Large intestine (tissue), 3 donors: ENCODE results near the gene WDR13. TPM values are rescaled to one million over a fixed set of nuclear protein-coding genes. Genes with fewer than 3 reads are reported as not detected.

ENCODE experiments used
- DNase-seq, 2 donors: peaks; one replicate each; pipeline versions ENCODE4 v3.0.0 to v3.0.0-alpha.2; 2013
- H3K27ac ChIP-seq: one replicate; pipeline ENCODE4 v1.5.1; 2013; ENCODE audit warnings: low read length
- H3K27me3 ChIP-seq: 2 replicates; pipeline ENCODE4 v1.6.1; 2013; ENCODE audit warnings: low read length; ENCODE audit not compliant: control insufficient read depth, insufficient read depth
- H3K36me3 ChIP-seq: 2 replicates; pipeline ENCODE4 v1.6.1; 2013; ENCODE audit warnings: low read length; ENCODE audit not compliant: control insufficient read depth, insufficient read depth
- H3K4me1 ChIP-seq: one replicate; pipeline ENCODE4 v1.6.1; 2013; ENCODE audit warnings: low read length; ENCODE audit not compliant: control insufficient read depth, insufficient read depth
- H3K4me3 ChIP-seq: one replicate; pipeline ENCODE4 v1.5.1; 2013; ENCODE audit warnings: low read length
- H3K9me3 ChIP-seq: one replicate; pipeline ENCODE4 v1.6.1; 2013; ENCODE audit warnings: mild to moderate bottlenecking, low read depth, low read length, moderate library complexity; ENCODE audit not compliant: control insufficient read depth
- WGBS: methylation state at CpG from one replicate; pipeline ENCODE4 v1.1.5; 2013; ENCODE audit warnings: low lambda C conversion rate; ENCODE audit not compliant: insufficient coverage; 5-methylcytosine and 5-hydroxymethylcytosine counted together
- polyA plus RNA-seq: library from polyadenylated mRNA; unstranded; fragments of 120-200 nt; gene quantifications from one replicate; pipeline ENCODE4 v1.2.1, GENCODE V29; 2013

WDR13 gene
- polyA plus RNA-seq, 1 donor: 107 TPM

DNA sequence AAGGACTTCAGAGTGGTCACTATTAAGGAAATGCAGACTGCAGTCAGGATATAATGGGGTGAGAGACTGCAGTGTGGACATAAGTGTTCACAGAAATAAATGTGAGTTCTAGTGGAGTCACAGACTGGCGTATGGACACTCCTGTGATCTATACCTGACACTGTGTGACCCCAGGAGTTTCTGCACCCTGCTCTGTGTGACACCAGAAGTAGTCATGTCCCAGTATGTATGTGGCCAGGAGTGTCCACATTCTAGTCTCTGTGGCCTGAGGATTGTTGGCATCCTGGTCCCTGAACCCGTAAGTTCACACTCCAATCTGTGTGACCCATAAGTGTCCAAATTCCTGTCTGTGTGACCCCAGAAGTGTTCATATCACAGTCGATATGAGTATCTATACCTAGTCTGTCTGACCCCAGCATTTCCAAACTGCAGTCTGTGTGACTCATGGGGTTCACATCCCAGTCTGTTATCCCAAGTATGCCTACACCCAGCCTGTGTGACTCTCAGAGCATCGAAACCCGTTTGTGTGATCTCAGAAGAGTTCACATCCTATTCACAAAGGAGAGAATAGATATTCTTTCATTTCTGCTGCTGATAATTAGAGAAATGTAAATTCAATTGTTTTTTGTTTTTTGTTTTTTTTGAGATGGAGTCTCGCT, 16.3 kb downstream of the WDR13 start:
- H3K9me3 ChIP-seq: no peaks in the 10 kb centered on the region
- WGBS: no CpG with 5 or more reads among the region's 6 CpGs
- H3K27me3 ChIP-seq: peaks cover 3% of the 10 kb centered on the region
- DNase-seq: no peak
- H3K36me3 ChIP-seq: no peaks in the 10 kb centered on the region
- no peaks in the 10 kb centered on the region for H3K4me1 ChIP-seq
- H3K27ac ChIP-seq: no peak overlapping the region
- no peak overlapping the region for H3K4me3 ChIP-seq

GRCh38 chrX:48616576-48616975, 19.3 kb downstream of the WDR13 start:
- H3K4me1 ChIP-seq: no peaks in the 10 kb centered on the region
- peaks cover 3% of the 10 kb centered on the region for H3K27me3 ChIP-seq
- H3K4me3 ChIP-seq: no peak overlapping the region
- H3K9me3 ChIP-seq: no peaks in the 10 kb centered on the region
- H3K36me3 ChIP-seq: no peaks in the 10 kb centered on the region
- no peak for DNase-seq
- no peak overlapping the region for H3K27ac ChIP-seq
- no CpG with 5 or more reads among the region's 5 CpGs for WGBS

- Histone ChIP-seq H3K36me3 (no peaks in the 10 kb centered on the region), H3K27me3 (peaks cover 3% of the 10 kb centered on the region), H3K4me1 (no peaks in the 10 kb centered on the region), H3K9me3 (no peaks in the 10 kb centered on the region), H3K4me3 (no peak overlapping the region), H3K27ac (no peak overlapping the region)
- DNase-seq: no peak
- WGBS: no CpG with 5 or more reads among the region's 8 CpGs
Measured at GRCh38 chrX:48617542-48618340, 20.4 kb downstream of the WDR13 start.

DNA sequence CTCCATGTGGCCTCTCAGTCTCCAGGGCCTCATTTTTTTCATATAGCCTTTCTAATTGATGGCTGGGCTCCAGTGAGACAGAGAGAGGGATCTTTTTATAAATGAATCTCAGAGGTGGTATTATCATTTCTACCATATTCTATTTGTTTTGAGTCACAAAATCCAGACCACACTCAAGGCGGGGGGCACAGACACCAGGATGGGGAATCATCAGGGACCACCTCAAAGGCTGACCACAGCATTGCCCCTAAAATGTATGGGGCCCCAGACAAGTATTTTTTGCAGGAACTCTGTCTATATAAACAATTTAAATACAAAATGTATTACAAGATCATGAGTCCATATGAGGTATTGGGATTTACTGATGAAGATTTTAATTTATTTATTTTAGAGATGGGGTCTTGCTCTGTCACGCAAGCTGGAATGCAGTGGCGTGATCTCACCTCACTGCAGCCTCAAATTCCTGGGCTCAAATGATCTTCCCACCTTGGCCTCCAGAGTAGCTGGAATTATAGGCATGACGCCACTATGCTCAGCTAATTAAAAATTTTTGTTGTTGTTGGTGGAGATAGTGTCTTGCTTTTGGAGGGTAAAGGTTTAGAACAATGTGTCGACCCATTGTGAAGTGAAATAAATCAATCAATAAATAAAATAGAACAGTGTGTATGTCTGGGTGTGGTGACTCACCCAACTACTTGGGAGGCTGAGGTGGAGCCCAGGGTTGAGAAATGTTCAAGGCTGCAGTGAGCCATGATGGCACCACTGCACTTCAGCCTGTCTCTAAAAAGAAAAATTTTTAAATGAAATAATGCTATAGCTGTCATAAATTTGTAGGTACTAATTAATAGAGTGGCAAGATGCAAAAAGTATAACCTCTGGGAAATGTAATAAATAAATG, 29.4 kb downstream of the WDR13 start:
- H3K27ac ChIP-seq: no peak overlapping the region
- DNase-seq: no peak
- no CpG with 5 or more reads among the region's 5 CpGs for WGBS
- H3K27me3 ChIP-seq: no peaks in the 10 kb centered on the region
- peaks cover 1% of the 10 kb centered on the region for H3K4me1 ChIP-seq
- no peaks in the 10 kb centered on the region for H3K36me3 ChIP-seq
- no peak overlapping the region for H3K4me3 ChIP-seq
- H3K9me3 ChIP-seq: no peaks in the 10 kb centered on the region

DNA sequence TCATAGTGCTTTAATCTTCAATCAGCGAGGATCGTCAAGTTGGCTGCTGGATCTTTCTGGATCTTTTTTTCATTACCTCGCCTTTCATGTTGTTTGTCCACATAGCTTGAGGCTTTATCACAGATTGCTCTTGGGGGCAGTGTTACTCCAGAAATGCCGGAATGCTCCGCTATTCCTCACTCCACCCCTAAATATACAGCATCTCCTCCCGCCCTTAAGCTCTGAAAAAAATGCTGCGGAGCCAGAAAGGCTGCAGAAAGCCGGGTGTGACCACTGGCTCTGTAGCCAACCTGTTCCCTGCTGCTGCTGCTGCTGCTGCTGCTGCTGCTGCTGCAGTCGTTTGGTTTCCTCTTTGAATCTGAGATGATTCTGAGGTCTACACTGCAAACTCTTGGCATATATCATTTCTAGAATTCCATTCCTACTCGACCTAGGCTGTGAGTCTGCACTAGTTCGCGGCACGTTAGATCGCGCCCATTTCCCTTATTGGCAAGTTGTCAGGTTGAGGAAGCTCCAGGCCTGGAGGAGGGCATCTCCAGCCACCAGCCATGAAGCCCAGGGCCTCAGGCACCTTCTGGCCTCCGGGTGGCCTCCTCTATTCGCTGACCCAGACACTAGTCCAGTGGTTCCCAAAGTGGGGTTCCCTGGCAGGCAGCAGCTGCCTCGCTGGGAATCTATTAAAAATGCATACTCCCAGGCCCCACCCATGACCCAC, 34.2 kb downstream of the WDR13 start:
- no peaks in the 10 kb centered on the region for H3K36me3 ChIP-seq
- H3K27ac ChIP-seq: no peak overlapping the region
- peaks cover 4% of the 10 kb centered on the region for H3K4me1 ChIP-seq
- H3K27me3 ChIP-seq: no peaks in the 10 kb centered on the region
- WGBS: no CpG with 5 or more reads among the region's 18 CpGs
- H3K4me3 ChIP-seq: no peak overlapping the region
- DNase-seq: peak; percentile 79 to 83
- H3K9me3 ChIP-seq: no peaks in the 10 kb centered on the region

- Histone ChIP-seq H3K4me3 (no peak overlapping the region), H3K27me3 (no peaks in the 10 kb centered on the region), H3K4me1 (peaks cover 4% of the 10 kb centered on the region), H3K27ac (no peak overlapping the region), H3K36me3 (no peaks in the 10 kb centered on the region), H3K9me3 (no peaks in the 10 kb centered on the region)
- WGBS: no CpG with 5 or more reads among the region's 10 CpGs
- no peak for DNase-seq
Measured at GRCh38 chrX:48632207-48632606, 34.9 kb downstream of the WDR13 start.

DNA sequence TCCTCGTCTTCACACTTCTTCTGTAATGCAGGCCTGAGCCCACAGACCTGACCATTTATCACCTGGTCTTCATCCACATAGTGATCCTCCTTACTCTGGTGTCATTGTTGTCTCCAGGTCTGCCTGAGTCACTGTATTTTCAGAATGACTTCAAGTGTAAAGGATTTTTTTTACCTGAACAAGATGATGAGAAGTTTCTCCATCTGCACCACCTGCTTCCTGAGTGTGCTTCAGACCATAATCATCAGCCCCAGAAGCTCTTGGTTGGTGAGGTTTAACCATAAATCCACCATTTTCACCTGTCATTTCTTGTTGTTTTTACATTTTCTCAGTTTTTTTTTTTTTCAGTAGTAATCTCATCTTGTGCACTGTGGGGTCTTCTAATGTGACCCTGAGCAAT, 39.0 kb downstream of the WDR13 start:
- DNase-seq: no peak
- H3K36me3 ChIP-seq: no peaks in the 10 kb centered on the region

DNA sequence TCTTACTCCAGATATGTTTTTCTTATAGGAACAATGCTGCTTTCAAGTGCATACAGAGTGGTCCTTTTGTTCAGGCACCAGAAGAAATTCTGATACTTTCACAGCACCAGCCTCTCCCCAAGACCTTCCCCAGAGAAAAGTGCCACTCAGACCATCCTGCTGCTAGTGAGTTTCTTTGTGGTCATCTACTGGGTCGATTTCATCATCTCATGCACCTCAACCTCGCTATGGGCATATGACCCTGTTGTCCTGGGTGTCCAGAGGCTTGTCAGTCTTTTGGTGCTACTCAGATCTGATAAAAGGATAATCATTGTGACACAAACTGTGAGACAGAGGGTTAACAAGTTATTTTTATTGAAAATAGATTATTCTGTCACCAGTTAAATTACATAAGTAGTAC, 39.5 kb downstream of the WDR13 start:
- H3K36me3 ChIP-seq: no peaks in the 10 kb centered on the region
- DNase-seq: no peak
- no peaks in the 10 kb centered on the region for H3K9me3 ChIP-seq
- no peak overlapping the region for H3K4me3 ChIP-seq
- peaks cover 1% of the 10 kb centered on the region for H3K4me1 ChIP-seq
- H3K27ac ChIP-seq: no peak overlapping the region
- no peaks in the 10 kb centered on the region for H3K27me3 ChIP-seq
- WGBS: no CpG with 5 or more reads among the region's 2 CpGs

More for the DNA sequence above, 39.0 kb downstream of the WDR13 start:
- H3K9me3 ChIP-seq: no peaks in the 10 kb centered on the region
- peaks cover 4% of the 10 kb centered on the region for H3K4me1 ChIP-seq
- WGBS: no CpG with 5 or more reads among the region's 1 CpG
- no peak overlapping the region for H3K27ac ChIP-seq
- H3K27me3 ChIP-seq: no peaks in the 10 kb centered on the region
- no peak overlapping the region for H3K4me3 ChIP-seq

DNA sequence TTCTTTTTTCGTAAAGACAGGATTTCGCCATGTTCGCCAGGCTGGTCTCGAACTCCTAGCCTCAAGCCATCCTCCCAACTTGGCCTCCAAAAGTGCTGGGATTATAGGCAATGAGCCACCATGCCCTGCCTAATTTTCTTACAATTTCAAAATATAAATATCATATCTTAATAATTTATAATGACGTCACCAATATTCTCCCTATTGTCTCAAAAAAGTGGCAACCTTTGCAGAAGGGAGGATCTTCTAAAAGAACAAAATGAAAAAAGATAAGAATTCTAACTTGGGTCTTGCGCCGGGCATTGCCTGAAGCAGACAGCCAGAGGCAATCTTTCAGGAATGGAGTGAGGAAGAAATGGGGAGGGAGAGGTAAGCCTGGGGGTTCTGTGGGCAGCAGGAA, 48.4 kb downstream of the WDR13 start:
- no peak for DNase-seq
- no peaks in the 10 kb centered on the region for H3K36me3 ChIP-seq
- H3K27me3 ChIP-seq: no peaks in the 10 kb centered on the region
- H3K4me3 ChIP-seq: no peak overlapping the region
- no peak overlapping the region for H3K27ac ChIP-seq
- WGBS: 100% methylated on average over 1 of the region's 7 CpGs
- no peaks in the 10 kb centered on the region for H3K9me3 ChIP-seq
- peaks cover 5% of the 10 kb centered on the region for H3K4me1 ChIP-seq

DNA sequence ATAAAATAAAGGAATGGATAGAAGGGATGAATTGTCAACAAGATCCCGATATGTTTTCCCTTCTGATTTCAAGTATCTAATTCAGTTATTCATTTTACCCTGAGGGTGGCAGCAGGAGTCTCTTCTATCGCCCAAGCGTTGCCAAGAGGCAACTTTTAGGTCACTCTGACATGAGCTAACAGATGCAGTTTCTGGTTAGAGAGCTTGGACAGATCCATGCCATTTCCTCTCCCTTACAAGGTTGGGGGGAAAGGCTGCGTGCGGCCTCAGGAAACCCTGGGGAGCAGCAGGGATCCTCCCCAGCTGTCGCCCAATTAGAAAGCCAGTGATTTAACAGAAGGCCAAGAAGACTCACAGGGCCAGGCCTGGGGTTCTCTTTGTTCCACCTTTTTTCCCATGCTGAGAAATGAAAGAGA, 51.1 kb downstream of the WDR13 start:
- Histone ChIP-seq H3K36me3 (no peaks in the 10 kb centered on the region), H3K27ac (peak overlapping the region; percentile 44), H3K27me3 (peaks cover 5% of the 10 kb centered on the region), H3K4me3 (no peak overlapping the region), H3K4me1 (peaks cover 5% of the 10 kb centered on the region), H3K9me3 (no peaks in the 10 kb centered on the region)
- WGBS: no CpG with 5 or more reads among the region's 6 CpGs
- DNase-seq: peak; percentile 19 to 27
